Body of pancreas (tissue), 4 donors: ENCODE measurements around the gene SAPCD2. TPM values are rescaled to one million over a fixed set of nuclear protein-coding genes. Genes with fewer than 3 reads are reported as not detected.

Source experiments
- ATAC-seq: fragments of 150-250 bp; one replicate; pipeline ENCODE4 v1.9.1; 2016
- DNase-seq, 4 donors: peaks; one replicate each; pipeline ENCODE4 v3.0.0-alpha.2; 2019
- H3K27ac ChIP-seq, 4 donors: fragments of 200-600 bp; sonication (generic); 1 replicate in 3 of 4; 2 replicates in 1 of 4; pipeline versions ENCODE4 v1.5.1 to v1.6.1; 2016 to 2019; ENCODE audit warnings: mild to moderate bottlenecking in 1 of 4, mixed read lengths in 1 of 4, moderate library complexity in 1 of 4
- H3K27me3 ChIP-seq, 2 donors: fragments of 200-600 bp; sonication (generic); one replicate each; pipeline ENCODE4 v1.6.0; 2016; ENCODE audit warnings: mild to moderate bottlenecking in 1 of 2
- H3K36me3 ChIP-seq, 2 donors: fragments of 200-600 bp; sonication (generic); replicated peaks in 1 of 2; 2 replicates each; pipeline ENCODE4 v1.5.1; 2016; ENCODE audit warnings: low read depth in 2 of 2; ENCODE audit not compliant: insufficient read depth in 1 of 2
- H3K4me1 ChIP-seq: fragments of 200-600 bp; sonication (generic); one replicate; pipeline ENCODE4 v1.6.0; 2016
- H3K4me3 ChIP-seq, 2 donors: fragments of 200-600 bp; sonication (generic); 1 replicate in 1 of 2; 2 replicates in 1 of 2; pipeline ENCODE4 v1.5.1; 2016 to 2019
- H3K9me3 ChIP-seq, 3 donors: fragments of 200-600 bp; sonication (generic); 1 replicate in 2 of 3; 2 replicates in 1 of 3; pipeline ENCODE4 v1.5.1; 2016
- CTCF ChIP-seq, 7 experiments: fragments of 450-650 bp in 4 of 7; fragments of 200-600 bp in 3 of 7; sonication (generic) in 3 of 7; IDR thresholded peaks; one replicate each; pipeline ENCODE4 v1.5.1; 2016 to 2019; ENCODE audit warnings: antibody characterized with exemption in 7 of 7
- POLR2A ChIP-seq, 3 donors: fragments of 450-650 bp; IDR thresholded peaks; one replicate each; pipeline ENCODE4 v1.6.1; 2016; ENCODE audit warnings: antibody characterized with exemption in 3 of 3, mild to moderate bottlenecking in 2 of 3
- WGBS, 2 donors: methylation state at CpG; one replicate each; pipeline ENCODE4 v1.1.5; 2017; 5-methylcytosine and 5-hydroxymethylcytosine counted together
- intact Hi-C: fragments of 100-400 bp; cut with DNase I; formaldehyde crosslinking; loops from one replicate; pipeline ENCODE4 v1.15.1; 2023
- total RNA-seq, 2 donors: library from RNA; depleted of rRNA; stranded (reverse); fragments of >200 nt; gene quantifications; one replicate each; pipeline ENCODE4 v1.1.0, GENCODE V29; 2016

Gene SAPCD2
- total RNA-seq, 2 donors from 2014 or later = 0.66 to 0.78 TPM

GRCh38 chr9:137106662-137107250, 36.4 kb upstream of the SAPCD2 start:
- Histone ChIP-seq H3K9me3 (no peaks in the 10 kb centered on the region), H3K36me3 (peaks cover 7 to 24% of the 10 kb centered on the region in 2 donors), H3K4me1 (no peaks in the 10 kb centered on the region), H3K4me3 (no peak overlapping the region), H3K27ac (no peak overlapping the region), H3K27me3 (no peaks in the 10 kb centered on the region)
- no peak for DNase-seq
- intact Hi-C loops = no loop called here
- 89 to 97% methylated on average over 11 to 24 of the region's 27 CpGs for WGBS, 2 donors
- no peak for ATAC-seq
- TF ChIP-seq POLR2A (IDR thresholded peaks at IDR 0.05) = no peak
- TF ChIP-seq CTCF (IDR thresholded peaks at IDR 0.05) = no peak

- Histone ChIP-seq H3K4me1 (no peaks in the 10 kb centered on the region), H3K4me3 (no peak overlapping the region), H3K9me3 (no peaks in the 10 kb centered on the region), H3K36me3 (peaks cover 9 to 30% of the 10 kb centered on the region in 2 donors), H3K27me3 (no peaks in the 10 kb centered on the region), H3K27ac (no peak overlapping the region)
- 93 to 94% methylated on average over 13 to 29 of the region's 31 CpGs for WGBS, 2 donors
- intact Hi-C loops = no loop called here
- TF ChIP-seq POLR2A (IDR thresholded peaks at IDR 0.05) (no peak), CTCF (IDR thresholded peaks at IDR 0.05) (no peak)
- ATAC-seq = no peak
- no peak for DNase-seq
These were observed 35.7 kb upstream of the SAPCD2 start for GRCh38 chr9:137105814-137106661.

DNA sequence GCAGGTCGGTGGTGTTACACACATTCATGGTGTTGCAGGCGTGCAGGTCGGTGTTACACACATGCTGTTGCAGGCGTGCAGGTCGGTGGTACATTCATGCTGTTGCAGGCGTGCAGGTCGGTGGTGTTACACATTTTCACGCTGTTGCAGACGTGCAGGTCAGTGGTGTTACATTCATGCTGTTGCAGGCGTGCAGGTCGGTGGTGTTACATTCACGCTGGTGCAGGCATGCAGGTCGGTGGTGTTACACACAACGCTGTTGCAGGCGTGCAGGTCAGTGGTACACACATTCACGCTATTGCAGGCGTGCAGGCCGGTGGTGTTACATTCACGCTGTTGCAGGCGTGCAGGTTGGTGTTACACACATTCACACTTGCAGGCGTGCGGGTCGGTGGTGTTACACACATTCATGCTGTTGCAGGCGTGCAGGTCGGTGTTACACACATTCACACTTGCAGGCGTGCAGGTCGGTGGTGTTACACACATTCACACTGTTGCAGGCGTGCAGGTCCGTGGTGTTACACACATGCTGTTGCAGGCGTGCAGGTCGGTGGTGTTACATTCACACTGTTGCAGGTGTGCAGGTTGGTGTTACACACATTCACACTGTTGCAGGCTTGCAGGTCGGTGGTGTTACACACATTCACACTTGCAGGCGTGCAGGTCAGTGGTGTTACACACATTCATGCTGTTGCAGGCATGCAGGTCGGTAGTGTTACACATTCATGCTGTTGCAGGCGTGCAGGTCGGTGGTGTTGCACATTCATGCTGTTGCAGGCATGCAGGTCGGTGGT, 33.0 kb upstream of the SAPCD2 start:
- DNase-seq = no peak
- no peak for TF ChIP-seq POLR2A (IDR thresholded peaks at IDR 0.05)
- no peak for TF ChIP-seq CTCF (IDR thresholded peaks at IDR 0.05)
- 87 to 90% methylated on average over 34 to 37 of the region's 37 CpGs for WGBS, 2 donors

DNA sequence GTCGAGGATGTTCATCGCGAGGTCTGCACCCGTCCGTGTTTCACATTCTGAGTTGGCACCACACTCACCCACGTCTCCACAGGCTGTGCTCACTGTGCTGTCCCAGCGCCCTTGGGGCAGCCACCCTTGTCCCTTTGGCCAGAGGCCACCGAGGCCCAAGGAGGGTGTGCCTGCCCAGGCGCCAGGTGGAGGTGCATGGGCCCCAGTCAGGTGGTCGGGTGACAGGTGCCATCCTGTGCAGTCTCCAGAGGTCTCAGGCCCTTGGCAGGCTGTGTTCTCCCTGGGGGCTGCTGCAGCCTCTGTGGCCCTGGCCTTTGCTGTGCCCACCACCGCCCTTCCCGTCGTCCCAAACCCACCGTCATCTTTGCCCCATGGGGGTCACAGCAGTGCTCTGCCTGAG, 28.9 kb upstream of the SAPCD2 start:
- H3K4me1 ChIP-seq = no peaks in the 10 kb centered on the region
- ATAC-seq (no peak), DNase-seq (no peak)
- WGBS, 2 donors = 86 to 88% methylated on average over 13 of the region's 14 CpGs
- H3K4me3 ChIP-seq = no peak overlapping the region
- no peak for TF ChIP-seq CTCF (IDR thresholded peaks at IDR 0.05)
- no peak for TF ChIP-seq POLR2A (IDR thresholded peaks at IDR 0.05)
- intact Hi-C loops = no loop called here
- H3K9me3 ChIP-seq = no peaks in the 10 kb centered on the region
- H3K27me3 ChIP-seq = no peaks in the 10 kb centered on the region
- H3K36me3 ChIP-seq = peaks cover 9 to 30% of the 10 kb centered on the region in 2 donors
- H3K27ac ChIP-seq = no peak overlapping the region

More for the DNA sequence above, 33.0 kb upstream of the SAPCD2 start:
- H3K27ac ChIP-seq = no peak overlapping the region
- no peaks in the 10 kb centered on the region for H3K4me1 ChIP-seq
- intact Hi-C loops = no loop called here
- no peak for ATAC-seq
- H3K27me3 ChIP-seq = no peaks in the 10 kb centered on the region
- H3K9me3 ChIP-seq = no peaks in the 10 kb centered on the region
- peaks cover 9 to 30% of the 10 kb centered on the region in 2 donors for H3K36me3 ChIP-seq
- H3K4me3 ChIP-seq = no peak overlapping the region
